Brain pericyte (primary cell): ENCODE data around the gene TTC39C.

Experiments
- DNase-seq: peaks from one replicate; pipeline ENCODE4 v3.0.0-alpha.2; 2012; ENCODE audit warnings: low read depth, low spot score

Gene TTC39C

GRCh38 chr18:24083550-24083949, 69.0 kb downstream of the TTC39C start:
- DNase-seq: no peak

- no peak for DNase-seq
Measured at GRCh38 chr18:24086082-24086481, 71.5 kb downstream of the TTC39C start.

- DNase-seq: no peak
Measured at GRCh38 chr18:24089076-24089475, 74.5 kb downstream of the TTC39C start.

- DNase-seq: no peak
Measured at GRCh38 chr18:24089515-24090337, 75.2 kb downstream of the TTC39C start.

- DNase-seq: no peak
Measured at GRCh38 chr18:24090876-24091275, 76.3 kb downstream of the TTC39C start.

- DNase-seq: no peak
Measured at GRCh38 chr18:24094561-24094960, 80.0 kb downstream of the TTC39C start.

- DNase-seq: no peak
Measured at GRCh38 chr18:24095976-24096375, 81.4 kb downstream of the TTC39C start.

- no peak for DNase-seq
Measured at GRCh38 chr18:24103320-24104021, 88.9 kb downstream of the TTC39C start.

GRCh38 chr18:24104486-24104885, 89.9 kb downstream of the TTC39C start:
- no peak for DNase-seq

- no peak for DNase-seq
Measured at GRCh38 chr18:24108641-24109040, 94.1 kb downstream of the TTC39C start.

GRCh38 chr18:24111936-24112335, 97.4 kb downstream of the TTC39C start:
- no peak for DNase-seq

- DNase-seq: no peak
Measured at GRCh38 chr18:24112464-24112863, 97.9 kb downstream of the TTC39C start.

GRCh38 chr18:24112874-24113615, 98.5 kb downstream of the TTC39C start:
- DNase-seq: no peak

- DNase-seq: no peak
Measured at GRCh38 chr18:24114924-24115549, 100.5 kb downstream of the TTC39C start.

GRCh38 chr18:24115628-24116027, 101.1 kb downstream of the TTC39C start:
- no peak for DNase-seq

- no peak for DNase-seq
Measured at GRCh38 chr18:24118750-24119577, 104.4 kb downstream of the TTC39C start.

- DNase-seq: no peak
Measured at GRCh38 chr18:24120676-24121075, 106.1 kb downstream of the TTC39C start.

GRCh38 chr18:24121625-24122024, 107.1 kb downstream of the TTC39C start:
- DNase-seq: no peak

GRCh38 chr18:24126155-24126961, 111.8 kb downstream of the TTC39C start:
- no peak for DNase-seq

- DNase-seq: no peak
Measured at GRCh38 chr18:24127735-24128134, 113.2 kb downstream of the TTC39C start.
